Measurements from ENCODE around the gene EFCC1. TPM values are rescaled to one million over a fixed set of nuclear protein-coding genes. Genes with fewer than 3 reads are reported as not detected.

The EFCC1 gene
- total RNA-seq, 1 donor from 2014 or later: not detected

GRCh38 chr3:128983293-128984069, 17.6 kb upstream of the EFCC1 start:
- H3K27me3 ChIP-seq (ENCODE audit: control insufficient read depth, insufficient read depth, low read length): no peaks in the 10 kb centered on the region
- no peak for DNase-seq (ENCODE audit: low read depth)
- no peak for TF ChIP-seq CTCF (IDR thresholded peaks at IDR 0.05; ENCODE audit: insufficient read depth, low read length, poor library complexity, severe bottlenecking)
- H3K36me3 ChIP-seq (ENCODE audit: control insufficient read depth, insufficient read depth, low read length): no peaks in the 10 kb centered on the region
- H3K4me3 ChIP-seq (ENCODE audit: low read depth, low read length): no peak overlapping the region

GRCh38 chr3:128984596-128984995, 16.5 kb upstream of the EFCC1 start:
- DNase-seq (ENCODE audit: low read depth): no peak
- H3K27me3 ChIP-seq (ENCODE audit: control insufficient read depth, insufficient read depth, low read length): no peaks in the 10 kb centered on the region
- TF ChIP-seq CTCF (IDR thresholded peaks at IDR 0.05; ENCODE audit: insufficient read depth, low read length, poor library complexity, severe bottlenecking): no peak
- no peaks in the 10 kb centered on the region for H3K36me3 ChIP-seq (ENCODE audit: control insufficient read depth, insufficient read depth, low read length)
- no peak overlapping the region for H3K4me3 ChIP-seq (ENCODE audit: low read depth, low read length)

GRCh38 chr3:128987302-128988100, 13.6 kb upstream of the EFCC1 start:
- DNase-seq (ENCODE audit: low read depth): no peak
- Histone ChIP-seq H3K27me3 (ENCODE audit: control insufficient read depth, insufficient read depth, low read length) (no peaks in the 10 kb centered on the region), H3K4me3 (ENCODE audit: low read depth, low read length) (no peak overlapping the region), H3K36me3 (ENCODE audit: control insufficient read depth, insufficient read depth, low read length) (no peaks in the 10 kb centered on the region)
- no peak for TF ChIP-seq CTCF (IDR thresholded peaks at IDR 0.05; ENCODE audit: insufficient read depth, low read length, poor library complexity, severe bottlenecking)

GRCh38 chr3:128988286-128988685, 12.8 kb upstream of the EFCC1 start:
- H3K4me3 ChIP-seq (ENCODE audit: low read depth, low read length): no peak overlapping the region
- TF ChIP-seq CTCF (IDR thresholded peaks at IDR 0.05; ENCODE audit: insufficient read depth, low read length, poor library complexity, severe bottlenecking): no peak
- no peak for DNase-seq (ENCODE audit: low read depth)
- H3K36me3 ChIP-seq (ENCODE audit: control insufficient read depth, insufficient read depth, low read length): no peaks in the 10 kb centered on the region
- peaks cover 6% of the 10 kb centered on the region for H3K27me3 ChIP-seq (ENCODE audit: control insufficient read depth, insufficient read depth, low read length)

- H3K36me3 ChIP-seq (ENCODE audit: control insufficient read depth, insufficient read depth, low read length): no peaks in the 10 kb centered on the region
- TF ChIP-seq CTCF (IDR thresholded peaks at IDR 0.05; ENCODE audit: insufficient read depth, low read length, poor library complexity, severe bottlenecking): no peak
- peaks cover 25% of the 10 kb centered on the region for H3K27me3 ChIP-seq (ENCODE audit: control insufficient read depth, insufficient read depth, low read length)
- DNase-seq (ENCODE audit: low read depth): no peak
- no peak overlapping the region for H3K4me3 ChIP-seq (ENCODE audit: low read depth, low read length)
Observed at GRCh38 chr3:128991355-128991895, 9.7 kb upstream of the EFCC1 start.

Measured in kidney epithelial cell (primary cell).